ENCODE measurements around the gene CCNJL.

DNA sequence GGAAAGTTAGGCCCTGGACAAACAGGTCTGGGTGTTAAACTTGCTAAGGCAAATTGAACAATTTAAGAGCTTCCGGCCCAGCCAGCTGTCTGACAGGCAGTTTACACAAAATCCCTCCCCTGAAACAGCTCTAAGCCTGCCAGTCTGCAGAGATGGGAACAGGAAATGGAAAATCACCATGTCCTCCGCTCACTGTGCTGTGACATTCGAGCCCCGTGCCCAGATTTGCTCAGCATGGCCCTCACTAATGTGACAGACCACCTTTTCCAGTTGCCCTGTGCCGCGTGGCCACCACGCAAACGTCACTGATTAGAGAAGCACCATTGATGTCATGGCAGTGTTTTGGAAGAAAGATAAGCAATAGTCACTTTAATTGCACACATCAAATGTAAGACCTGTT lies 41.0 kb downstream of the CCNJL start:
- TF ChIP-seq, protein P1, sequence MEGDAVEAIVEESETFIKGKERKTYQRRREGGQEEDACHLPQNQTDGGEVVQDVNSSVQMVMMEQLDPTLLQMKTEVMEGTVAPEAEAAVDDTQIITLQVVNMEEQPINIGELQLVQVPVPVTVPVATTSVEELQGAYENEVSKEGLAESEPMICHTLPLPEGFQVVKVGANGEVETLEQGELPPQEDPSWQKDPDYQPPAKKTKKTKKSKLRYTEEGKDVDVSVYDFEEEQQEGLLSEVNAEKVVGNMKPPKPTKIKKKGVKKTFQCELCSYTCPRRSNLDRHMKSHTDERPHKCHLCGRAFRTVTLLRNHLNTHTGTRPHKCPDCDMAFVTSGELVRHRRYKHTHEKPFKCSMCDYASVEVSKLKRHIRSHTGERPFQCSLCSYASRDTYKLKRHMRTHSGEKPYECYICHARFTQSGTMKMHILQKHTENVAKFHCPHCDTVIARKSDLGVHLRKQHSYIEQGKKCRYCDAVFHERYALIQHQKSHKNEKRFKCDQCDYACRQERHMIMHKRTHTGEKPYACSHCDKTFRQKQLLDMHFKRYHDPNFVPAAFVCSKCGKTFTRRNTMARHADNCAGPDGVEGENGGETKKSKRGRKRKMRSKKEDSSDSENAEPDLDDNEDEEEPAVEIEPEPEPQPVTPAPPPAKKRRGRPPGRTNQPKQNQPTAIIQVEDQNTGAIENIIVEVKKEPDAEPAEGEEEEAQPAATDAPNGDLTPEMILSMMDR (IDR thresholded peaks at IDR 0.05; ENCODE audit: insufficient read depth, low read depth, low read length), result no peak
- no peak for TF ChIP-seq EZH2 (IDR thresholded peaks at IDR 0.05; ENCODE audit: insufficient read depth, low read length)
